GM12891 (cell line): ENCODE data around the gene PROK1.

Experiments
- POLR2A ChIP-seq: IDR thresholded peaks from 2 replicates; pipeline ENCODE4 v1.6.1; 2011; ENCODE audit warnings: low read depth, low read length, control low read depth
- POLR2AphosphoS5 ChIP-seq: IDR thresholded peaks from 2 replicates; pipeline ENCODE4 v1.6.1; 2011; ENCODE audit warnings: low read depth, low read length, control low read depth
- SPI1 ChIP-seq: IDR thresholded peaks from 2 replicates; pipeline ENCODE4 v1.6.1; 2011; ENCODE audit warnings: low read depth, low read length, control low read depth
- TAF1 ChIP-seq: IDR thresholded peaks from 2 replicates; pipeline ENCODE4 v1.6.1; 2011; ENCODE audit warnings: low read depth, low read length, control low read depth

DNA sequence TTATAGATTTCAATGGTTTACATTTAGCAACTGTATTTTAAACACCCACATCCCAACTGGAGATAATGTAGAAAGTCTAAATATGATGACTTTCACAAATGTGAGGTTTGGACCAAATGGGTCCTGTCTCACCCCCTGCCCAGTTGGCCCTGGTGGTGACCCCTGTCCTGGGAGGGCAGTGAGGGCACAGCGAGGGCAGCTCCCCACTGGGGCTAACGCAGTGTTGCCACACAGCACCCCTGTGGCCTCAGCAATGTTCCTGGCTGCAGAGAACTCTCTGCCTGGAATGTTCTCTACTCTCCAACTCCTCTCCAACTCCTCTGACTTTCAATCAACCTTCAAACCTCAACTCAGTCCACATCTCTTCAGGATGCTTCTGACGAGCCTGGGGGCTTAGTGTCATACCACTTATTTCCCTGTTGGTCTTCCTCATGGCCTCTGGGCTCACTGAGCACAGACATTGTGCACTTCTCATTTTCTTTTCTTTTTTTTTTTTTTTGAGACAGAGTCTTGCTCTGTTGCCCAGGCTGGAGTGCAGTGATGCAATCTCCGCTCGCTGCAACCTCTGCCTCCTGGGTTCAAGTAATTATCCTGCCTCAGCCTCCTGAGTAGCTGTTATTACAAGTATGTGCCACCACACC lies 42.2 kb downstream of the PROK1 start:
- TF ChIP-seq POLR2AphosphoS5 (no peak), TAF1 (no peak), POLR2A (no peak), SPI1 (no peak)
